ENCODE measurements around the gene JSRP1. TPM values are rescaled to one million over a fixed set of nuclear protein-coding genes. Genes with fewer than 3 reads are reported as not detected.

JSRP1 gene
- total and polyA plus RNA-seq, 8 donors: 0.20 to 1.1 (median 0.53) TPM; not detected in 1

- Histone ChIP-seq H3K4me1 (peaks cover 21 to 49% of the 10 kb centered on the region in 2 donors), H3K4me3 (no peak overlapping the region), H3K27ac (peak overlapping the region in 1 of 2 donors; percentile 100), H3K9me3 (no peaks in the 10 kb centered on the region), H3K36me3 (peaks cover 0 to 55% of the 10 kb centered on the region in 2 donors), H3K27me3 (no peaks in the 10 kb centered on the region)
- no peak for DNase-seq
- no peak for TF ChIP-seq CTCF (IDR thresholded peaks at IDR 0.05)
- intact Hi-C loops (cut with DNase I): loop anchor here in 1 of 2 donors (10.0 kb wide), 1 partner anchor 79 kb away; the partner anchor contains the start of gene AP3D1
- no peak for ATAC-seq
Observed at GRCh38 chr19:2233601-2234280, 22.5 kb downstream of the JSRP1 start.

DNA sequence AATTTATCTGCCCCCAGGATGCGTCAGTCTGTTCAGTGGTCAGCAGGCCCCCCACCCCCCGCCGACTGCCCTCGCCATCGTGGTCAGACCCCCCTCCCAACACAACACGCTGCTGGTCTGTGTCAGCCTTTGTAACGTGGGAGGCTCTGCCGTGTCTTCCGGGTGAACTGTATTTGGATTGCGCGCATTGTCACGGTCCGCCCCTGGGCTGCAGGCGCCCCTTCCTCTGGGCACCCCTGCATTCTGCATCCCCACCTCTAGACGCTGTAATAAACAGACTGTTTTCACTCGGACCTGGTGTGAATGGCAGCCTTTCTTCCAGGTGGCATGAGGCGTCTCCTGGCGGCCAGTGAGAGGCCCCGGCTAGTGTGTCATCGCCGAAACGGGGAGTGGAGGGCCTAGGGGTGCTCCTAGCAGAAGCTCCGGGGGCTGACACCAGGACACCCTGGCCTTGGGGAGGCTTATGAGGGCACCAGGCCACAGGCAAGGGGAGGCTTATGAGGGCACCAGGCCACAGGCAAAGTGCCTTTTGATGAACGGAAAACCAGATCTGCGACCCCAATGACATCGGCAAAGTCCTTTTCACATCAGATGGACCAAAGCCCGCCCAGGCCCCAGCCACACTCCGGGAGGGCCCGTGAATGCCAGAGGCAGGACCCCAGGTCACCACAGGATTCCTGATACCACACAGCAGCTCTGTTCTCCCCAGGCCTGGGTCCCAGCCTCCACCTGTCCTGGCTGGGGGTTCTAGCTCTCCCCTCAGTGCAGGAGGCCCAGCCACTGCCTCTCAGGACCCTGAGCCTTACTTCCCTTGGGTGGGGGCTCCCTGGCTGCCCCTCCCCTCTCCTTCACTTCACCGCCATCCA, 23.7 kb downstream of the JSRP1 start:
- Histone ChIP-seq H3K4me3 (no peak overlapping the region), H3K36me3 (peaks cover 0 to 68% of the 10 kb centered on the region in 2 donors), H3K9me3 (no peaks in the 10 kb centered on the region), H3K4me1 (peaks cover 11 to 37% of the 10 kb centered on the region in 2 donors), H3K27me3 (no peaks in the 10 kb centered on the region), H3K27ac (no peak overlapping the region)
- TF ChIP-seq CTCF (IDR thresholded peaks at IDR 0.05): no peak
- DNase-seq: no peak
- no peak for ATAC-seq
- intact Hi-C loops (cut with DNase I): loop anchor here in 1 of 2 donors (10.0 kb wide), 1 partner anchor 78 kb away; the partner anchor contains the start of gene AP3D1

- H3K27ac ChIP-seq: no peak overlapping the region
- no peak for TF ChIP-seq CTCF (IDR thresholded peaks at IDR 0.05)
Observed at GRCh38 chr19:2231621-2232221, 24.5 kb downstream of the JSRP1 start.

DNA sequence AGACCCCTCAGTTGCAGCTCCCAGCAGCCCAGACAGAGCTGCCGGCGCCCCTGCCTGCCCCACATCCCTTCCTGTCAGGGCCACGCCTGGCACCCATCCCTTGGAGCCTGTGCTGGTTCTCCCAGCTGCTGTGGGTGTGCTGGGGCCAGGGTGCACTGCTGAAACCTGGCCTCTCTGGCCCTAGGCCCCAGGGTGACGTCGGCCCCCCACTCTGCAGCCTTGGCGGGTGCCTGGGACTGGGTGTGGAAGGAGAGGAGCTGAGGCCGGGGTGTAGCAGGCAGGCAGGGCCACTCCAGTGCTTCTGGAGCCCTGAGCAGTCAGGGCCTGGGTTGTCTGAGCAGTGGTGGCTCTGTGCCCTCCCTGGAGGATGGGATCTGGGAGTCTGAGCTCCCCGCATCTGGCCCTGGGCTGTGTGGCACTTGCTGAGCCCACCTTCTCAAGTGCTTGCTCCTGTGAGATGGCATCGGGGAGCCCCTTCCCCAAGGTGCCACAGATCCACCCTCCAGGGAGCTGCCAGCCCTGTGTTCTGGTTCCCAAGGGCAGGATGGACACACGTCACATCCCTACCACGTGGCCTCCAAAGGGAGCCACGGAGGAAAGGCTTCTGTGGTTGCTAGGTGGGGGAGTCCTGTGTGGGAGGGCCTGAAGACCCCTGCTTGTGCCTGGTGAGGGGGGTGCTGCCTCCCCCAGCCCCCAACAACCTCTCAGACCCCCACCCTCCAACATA, 25.2 kb downstream of the JSRP1 start:
- Histone ChIP-seq H3K27ac (no peak overlapping the region), H3K27me3 (no peaks in the 10 kb centered on the region), H3K4me3 (no peak overlapping the region), H3K9me3 (no peaks in the 10 kb centered on the region), H3K4me1 (peaks cover 9 to 30% of the 10 kb centered on the region in 2 donors), H3K36me3 (peaks cover 0 to 83% of the 10 kb centered on the region in 2 donors)
- ATAC-seq (no peak), DNase-seq (no peak)
- no peak for TF ChIP-seq CTCF (IDR thresholded peaks at IDR 0.05)
- intact Hi-C loops (cut with DNase I): loop anchor here in 1 of 2 donors (10.0 kb wide), 1 partner anchor 76 kb away; the partner anchor contains the start of gene AP3D1

More at GRCh38 chr19:2231621-2232221, 24.5 kb downstream of the JSRP1 start:
- no peak for ATAC-seq
- H3K4me3 ChIP-seq: no peak overlapping the region
- peaks cover 0 to 76% of the 10 kb centered on the region in 2 donors for H3K36me3 ChIP-seq
- no peaks in the 10 kb centered on the region for H3K27me3 ChIP-seq
- H3K4me1 ChIP-seq: peaks cover 9 to 30% of the 10 kb centered on the region in 2 donors
- no peak for DNase-seq
- H3K9me3 ChIP-seq: no peaks in the 10 kb centered on the region
- intact Hi-C loops (cut with DNase I): loop anchor here in 1 of 2 donors (10.0 kb wide), 1 partner anchor 77 kb away; the partner anchor contains the start of gene AP3D1
